MM.1S (cell line): ENCODE data around the gene PPM1H.

Experiments
- EZH2 ChIP-seq: fragments of 300-600 bp; sonication (generic); optimal IDR thresholded peaks from 2 replicates; pipeline ENCODE3; 2017; ENCODE audit warnings: low read depth, mild to moderate bottlenecking, antibody characterized with exemption, low read length, mixed read lengths
- TF ChIP-seq, protein P1 (sequence below): fragments of 300-600 bp; sonication (generic); IDR thresholded peaks from 2 replicates; pipeline ENCODE4 v1.5.1; 2016; ENCODE audit warnings: antibody characterized with exemption, low read length, mixed read lengths

GRCh38 chr12:62957233-62957953 is 22.4 kb upstream of the PPM1H start:
- TF ChIP-seq, protein P1, sequence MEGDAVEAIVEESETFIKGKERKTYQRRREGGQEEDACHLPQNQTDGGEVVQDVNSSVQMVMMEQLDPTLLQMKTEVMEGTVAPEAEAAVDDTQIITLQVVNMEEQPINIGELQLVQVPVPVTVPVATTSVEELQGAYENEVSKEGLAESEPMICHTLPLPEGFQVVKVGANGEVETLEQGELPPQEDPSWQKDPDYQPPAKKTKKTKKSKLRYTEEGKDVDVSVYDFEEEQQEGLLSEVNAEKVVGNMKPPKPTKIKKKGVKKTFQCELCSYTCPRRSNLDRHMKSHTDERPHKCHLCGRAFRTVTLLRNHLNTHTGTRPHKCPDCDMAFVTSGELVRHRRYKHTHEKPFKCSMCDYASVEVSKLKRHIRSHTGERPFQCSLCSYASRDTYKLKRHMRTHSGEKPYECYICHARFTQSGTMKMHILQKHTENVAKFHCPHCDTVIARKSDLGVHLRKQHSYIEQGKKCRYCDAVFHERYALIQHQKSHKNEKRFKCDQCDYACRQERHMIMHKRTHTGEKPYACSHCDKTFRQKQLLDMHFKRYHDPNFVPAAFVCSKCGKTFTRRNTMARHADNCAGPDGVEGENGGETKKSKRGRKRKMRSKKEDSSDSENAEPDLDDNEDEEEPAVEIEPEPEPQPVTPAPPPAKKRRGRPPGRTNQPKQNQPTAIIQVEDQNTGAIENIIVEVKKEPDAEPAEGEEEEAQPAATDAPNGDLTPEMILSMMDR = no peak
- no peak for TF ChIP-seq EZH2
